ENCODE results near the gene RNU1-1. TPM values are rescaled to one million over a fixed set of nuclear protein-coding genes. Genes with fewer than 3 reads are reported as not detected.
"Not testable (repeated sequence)": the region's sequence is repeated elsewhere in the genome, so short reads cannot be mapped to it uniquely, and the experiment has no call there.

Gene RNU1-1
- total RNA-seq, 4 donors from 2014 or later: under 0.01 TPM; not detected in 1

DNA sequence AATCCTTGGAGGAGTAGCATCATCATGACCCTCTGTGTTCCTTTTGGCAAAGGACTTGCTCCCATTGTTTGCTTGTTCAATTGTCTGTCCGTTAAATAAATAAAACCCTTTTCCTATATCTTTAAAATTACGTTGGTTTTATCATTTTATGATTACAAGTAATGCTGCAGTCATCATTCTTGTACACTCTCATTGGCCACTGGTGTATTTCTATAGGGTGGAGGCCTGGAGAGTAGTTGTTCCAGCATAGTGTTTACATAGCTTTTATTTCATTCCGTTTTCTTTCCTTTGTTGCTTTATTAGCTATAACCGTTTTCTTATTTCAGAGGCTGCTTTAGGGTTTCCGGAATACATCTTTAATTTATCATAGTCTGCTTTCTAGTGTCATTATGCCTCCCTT, 7.6 kb upstream of the RNU1-1 start:
- peaks cover 67% of the 10 kb centered on the region for H3K27me3 ChIP-seq
- H3K36me3 ChIP-seq; H3K4me3 ChIP-seq; H3K27ac ChIP-seq; in situ Hi-C loops (cut with MboI; ENCODE audit: low pct_ligation_motif_present in 1 of 4, low pct_unique_long_range_greater_than_20kb in 1 of 4, low sequenced_read_pairs in 3 of 4); H3K9me3 ChIP-seq; intact Hi-C loops (cut with DNase I; ENCODE audit: low total_unique reads); H3K4me1 ChIP-seq; DNase-seq: not testable (repeated sequence)
- WGBS, 2 donors (ENCODE audit: low coverage in 1 of 2): 44 to 53% methylated on average over 4 to 5 of the region's 5 CpGs

DNA sequence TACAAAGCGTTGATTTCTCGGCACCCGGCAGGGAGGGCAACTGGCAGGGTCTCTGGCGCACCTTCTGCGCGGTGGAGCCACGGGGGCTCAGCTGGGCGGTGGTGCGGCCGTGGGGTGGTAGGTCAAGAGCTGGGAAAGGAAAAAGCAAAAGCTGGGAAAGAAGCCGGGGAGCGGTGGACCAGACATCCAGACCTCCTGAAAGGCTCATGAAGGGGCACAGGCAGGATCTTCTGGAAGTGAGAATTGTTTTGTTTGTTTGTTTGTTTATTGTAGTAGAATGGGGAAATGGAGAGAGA, 7.2 kb upstream of the RNU1-1 start:
- intact Hi-C loops (cut with DNase I; ENCODE audit: low total_unique reads): no loop called here
- no peak for TF ChIP-seq POLR2A (IDR thresholded peaks at IDR 0.05)
- no peak for TF ChIP-seq POLR2AphosphoS5 (IDR thresholded peaks at IDR 0.05)
- TF ChIP-seq, protein P1, sequence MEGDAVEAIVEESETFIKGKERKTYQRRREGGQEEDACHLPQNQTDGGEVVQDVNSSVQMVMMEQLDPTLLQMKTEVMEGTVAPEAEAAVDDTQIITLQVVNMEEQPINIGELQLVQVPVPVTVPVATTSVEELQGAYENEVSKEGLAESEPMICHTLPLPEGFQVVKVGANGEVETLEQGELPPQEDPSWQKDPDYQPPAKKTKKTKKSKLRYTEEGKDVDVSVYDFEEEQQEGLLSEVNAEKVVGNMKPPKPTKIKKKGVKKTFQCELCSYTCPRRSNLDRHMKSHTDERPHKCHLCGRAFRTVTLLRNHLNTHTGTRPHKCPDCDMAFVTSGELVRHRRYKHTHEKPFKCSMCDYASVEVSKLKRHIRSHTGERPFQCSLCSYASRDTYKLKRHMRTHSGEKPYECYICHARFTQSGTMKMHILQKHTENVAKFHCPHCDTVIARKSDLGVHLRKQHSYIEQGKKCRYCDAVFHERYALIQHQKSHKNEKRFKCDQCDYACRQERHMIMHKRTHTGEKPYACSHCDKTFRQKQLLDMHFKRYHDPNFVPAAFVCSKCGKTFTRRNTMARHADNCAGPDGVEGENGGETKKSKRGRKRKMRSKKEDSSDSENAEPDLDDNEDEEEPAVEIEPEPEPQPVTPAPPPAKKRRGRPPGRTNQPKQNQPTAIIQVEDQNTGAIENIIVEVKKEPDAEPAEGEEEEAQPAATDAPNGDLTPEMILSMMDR (IDR thresholded peaks at IDR 0.05): no peak
- no peak for TF ChIP-seq EP300 (IDR thresholded peaks at IDR 0.05; ENCODE audit: low read depth)

DNA sequence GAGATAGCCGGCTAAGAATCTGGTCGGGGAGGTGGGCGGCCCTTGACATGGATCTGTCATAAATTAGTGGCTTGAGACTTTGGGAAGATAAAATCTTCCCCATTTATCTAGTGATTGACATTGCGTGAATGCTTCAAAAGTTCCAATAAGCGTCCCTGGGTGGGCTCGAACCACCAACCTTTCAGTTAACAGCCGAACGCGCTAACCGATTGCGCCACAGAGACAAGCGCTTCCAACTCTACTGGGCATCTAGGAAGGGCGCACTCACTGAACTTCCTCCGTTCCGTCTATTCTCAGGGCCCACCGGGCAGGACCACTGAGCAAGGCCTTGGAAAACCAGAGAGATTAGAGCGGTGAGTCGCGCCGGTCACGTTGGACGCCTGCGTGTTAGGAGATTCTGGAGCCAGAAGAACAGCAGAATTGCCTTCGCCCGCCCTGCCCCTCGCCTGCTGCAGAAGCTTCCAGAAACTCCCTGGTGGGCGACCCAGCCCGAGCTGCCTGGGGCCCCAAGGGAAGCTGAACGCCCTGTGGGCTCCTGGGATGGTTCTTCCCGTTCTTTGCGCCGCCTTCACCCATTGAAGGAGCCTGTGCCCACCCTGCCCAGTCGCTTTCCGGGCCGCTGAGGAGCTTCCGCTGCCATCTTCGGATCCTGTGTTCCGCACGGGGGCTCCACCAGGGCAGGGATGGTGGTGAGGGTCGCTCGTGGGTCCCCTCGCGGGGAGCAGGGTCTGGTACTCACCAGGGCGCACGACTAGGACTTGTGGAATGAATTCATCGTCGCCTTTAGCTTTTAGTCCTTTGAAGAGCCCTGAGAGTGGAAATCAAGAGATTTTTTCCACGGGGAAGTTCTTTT, 6.6 kb upstream of the RNU1-1 start:
- intact Hi-C loops (cut with DNase I; ENCODE audit: low total_unique reads); in situ Hi-C loops (cut with MboI; ENCODE audit: low pct_ligation_motif_present in 1 of 4, low pct_unique_long_range_greater_than_20kb in 1 of 4, low sequenced_read_pairs in 3 of 4); H3K27ac ChIP-seq; H3K36me3 ChIP-seq; DNase-seq; H3K4me1 ChIP-seq; H3K9me3 ChIP-seq; H3K4me3 ChIP-seq: not testable (repeated sequence)
- WGBS, 2 donors (ENCODE audit: low coverage in 1 of 2): 48 to 49% methylated on average over 11 to 33 of the region's 48 CpGs
- H3K27me3 ChIP-seq: peaks cover 67% of the 10 kb centered on the region

More for the DNA sequence above, 7.2 kb upstream of the RNU1-1 start:
- DNase-seq: no peak
- Histone ChIP-seq H3K4me1 (no peaks in the 10 kb centered on the region), H3K9me3 (no peaks in the 10 kb centered on the region), H3K27ac (no peak overlapping the region), H3K4me3 (no peak overlapping the region), H3K27me3 (peaks cover 67% of the 10 kb centered on the region), H3K36me3 (no peaks in the 10 kb centered on the region)
- in situ Hi-C loops (cut with MboI; ENCODE audit: low pct_ligation_motif_present in 1 of 4, low pct_unique_long_range_greater_than_20kb in 1 of 4, low sequenced_read_pairs in 3 of 4): no loop called here
- WGBS, 2 donors (ENCODE audit: low coverage in 1 of 2): 45% methylated on average over 12 of the region's 12 CpGs; no CpG with 5 or more reads in 1 of the 2 donors

DNA sequence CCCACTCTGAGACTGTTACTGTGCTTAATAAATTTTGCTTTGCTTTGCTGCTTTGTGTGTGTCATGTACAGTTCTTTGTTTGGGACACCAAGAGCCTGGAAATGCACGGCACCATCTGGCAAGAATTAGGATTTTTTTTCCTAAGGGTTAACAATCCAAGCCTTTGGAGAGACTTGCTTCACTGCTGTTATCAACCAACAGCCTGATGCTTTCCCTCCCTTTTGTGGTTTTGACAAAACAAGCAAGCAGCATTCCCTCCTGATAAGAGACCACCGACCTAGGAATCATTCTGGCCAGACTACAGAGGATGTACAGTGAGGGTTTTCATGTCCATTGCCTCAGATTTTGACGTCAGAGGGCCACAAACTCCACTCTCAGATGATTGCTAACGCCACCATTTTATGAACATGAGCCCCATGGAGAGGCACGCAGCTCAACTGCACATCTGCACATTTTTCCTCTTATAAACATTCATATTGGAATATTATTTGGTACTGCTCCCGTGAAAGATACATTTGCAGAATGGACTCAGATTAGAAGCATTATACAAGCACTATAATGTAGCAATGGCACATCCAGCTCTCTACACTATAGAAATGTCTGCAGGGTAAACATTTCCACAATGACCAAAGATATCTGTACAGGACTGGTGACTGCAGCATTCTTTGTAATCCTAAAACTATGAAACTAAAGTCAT, 5.3 kb upstream of the RNU1-1 start:
- H3K36me3 ChIP-seq; H3K4me1 ChIP-seq; H3K27ac ChIP-seq; H3K9me3 ChIP-seq; DNase-seq; H3K4me3 ChIP-seq; intact Hi-C loops (cut with DNase I; ENCODE audit: low total_unique reads); in situ Hi-C loops (cut with MboI; ENCODE audit: low pct_ligation_motif_present in 1 of 4, low pct_unique_long_range_greater_than_20kb in 1 of 4, low sequenced_read_pairs in 3 of 4): not testable (repeated sequence)
- H3K27me3 ChIP-seq: peaks cover 58% of the 10 kb centered on the region
- WGBS, 2 donors (ENCODE audit: low coverage in 1 of 2): 58 to 60% methylated on average over 3 to 6 of the region's 6 CpGs

DNA sequence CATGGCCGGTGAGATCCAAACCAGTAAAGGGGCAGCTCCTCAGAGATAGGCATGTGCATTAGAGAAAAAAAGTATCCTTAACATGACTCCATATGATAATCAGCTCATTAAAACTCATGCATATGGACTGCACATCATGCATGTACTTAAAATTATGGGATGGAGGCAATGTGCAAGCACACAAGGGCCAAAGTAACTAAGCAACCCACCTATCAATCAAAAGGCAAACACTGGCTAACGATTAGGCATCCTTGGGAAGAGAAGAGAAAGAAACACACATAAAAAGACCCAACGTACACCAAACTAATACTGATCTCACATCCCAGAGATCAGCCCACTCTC, 4.8 kb upstream of the RNU1-1 start:
- H3K9me3 ChIP-seq; intact Hi-C loops (cut with DNase I; ENCODE audit: low total_unique reads); H3K4me3 ChIP-seq; H3K4me1 ChIP-seq; in situ Hi-C loops (cut with MboI; ENCODE audit: low pct_ligation_motif_present in 1 of 4, low pct_unique_long_range_greater_than_20kb in 1 of 4, low sequenced_read_pairs in 3 of 4); H3K27ac ChIP-seq; H3K36me3 ChIP-seq; DNase-seq: not testable (repeated sequence)
- peaks cover 53% of the 10 kb centered on the region for H3K27me3 ChIP-seq
- 56 to 65% methylated on average over 2 to 3 of the region's 3 CpGs for WGBS, 2 donors (ENCODE audit: low coverage in 1 of 2)

DNA sequence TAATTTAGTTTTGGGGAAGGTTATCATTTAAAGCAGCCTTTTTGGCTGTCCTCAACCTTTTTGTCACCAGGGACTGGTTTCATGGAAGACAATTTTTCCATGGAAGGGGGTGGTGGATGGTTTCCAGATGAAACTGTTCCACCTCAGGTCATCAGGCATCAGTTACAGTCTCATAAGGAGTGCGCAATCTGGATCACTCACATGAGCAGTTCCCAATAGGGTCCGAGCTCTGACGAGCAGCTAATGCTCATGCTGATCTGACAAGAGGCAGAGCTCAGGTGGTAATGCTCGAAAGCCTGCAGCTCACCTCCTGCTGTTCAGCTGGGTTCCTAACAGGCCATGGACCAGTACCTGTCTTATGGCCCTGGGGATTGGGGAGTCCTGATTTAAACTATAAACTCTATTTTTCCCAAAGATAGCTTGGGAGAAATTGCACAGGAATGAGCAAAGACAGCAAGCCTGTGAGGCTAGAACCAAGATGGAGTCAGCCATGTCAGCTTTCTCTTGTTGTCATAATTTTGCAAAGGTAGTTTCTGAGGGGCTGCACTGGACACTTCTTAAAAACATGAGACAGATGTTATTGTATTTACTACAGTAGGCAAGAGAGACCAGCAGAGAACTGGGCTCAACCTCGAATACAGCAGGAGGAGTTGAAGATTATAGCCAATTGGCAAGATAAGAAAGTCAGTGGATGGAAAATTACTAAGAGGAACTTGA, 2.8 kb upstream of the RNU1-1 start:
- H3K9me3 ChIP-seq; in situ Hi-C loops (cut with MboI; ENCODE audit: low pct_ligation_motif_present in 1 of 4, low pct_unique_long_range_greater_than_20kb in 1 of 4, low sequenced_read_pairs in 3 of 4); intact Hi-C loops (cut with DNase I; ENCODE audit: low total_unique reads); H3K36me3 ChIP-seq; H3K27ac ChIP-seq; H3K4me3 ChIP-seq; H3K4me1 ChIP-seq; DNase-seq: not testable (repeated sequence)
- 76% methylated on average over 5 of the region's 5 CpGs; no CpG with 5 or more reads in 1 of the 2 donors for WGBS, 2 donors (ENCODE audit: low coverage in 1 of 2)
- peaks cover 40% of the 10 kb centered on the region for H3K27me3 ChIP-seq

Data from transverse colon (tissue), 4 donors.